Activated CD4-positive, alpha-beta memory T cell treated with anti-CD3 and anti-CD28 coated beads for 36 hours (primary cell): ENCODE measurements around the gene ABCB6. TPM values are rescaled to one million over a fixed set of nuclear protein-coding genes. Genes with fewer than 3 reads are reported as not detected.

Experiments used
- CTCF ChIA-PET: fragments of 350-600 bp; sonication (Branson Sonifier 250); formaldehyde crosslinking; loops from one replicate; lab custom pipeline; 2021; ENCODE audit warnings: antibody characterized with exemption, inconsistent platforms; lab: Charles Lee
- POLR2A ChIA-PET: fragments of 350-600 bp; sonication (Branson Sonifier 250); formaldehyde crosslinking; loops from one replicate; lab custom pipeline; 2021; ENCODE audit warnings: antibody characterized with exemption; lab: Charles Lee
- DNase-seq: peaks from one replicate; pipeline ENCODE4 v3.0.0-alpha.2; 2020
- H3K27ac Mint-ChIP-seq: one replicate; pipeline ENCODE4 v1.8.0; 2021; ENCODE audit warnings: mixed read lengths
- H3K27me3 Mint-ChIP-seq: one replicate; pipeline ENCODE4 v1.8.0; 2021; ENCODE audit warnings: mixed read lengths
- H3K36me3 Mint-ChIP-seq: one replicate; pipeline ENCODE4 v1.8.0; 2021; ENCODE audit warnings: mixed read lengths
- H3K4me1 Mint-ChIP-seq: one replicate; pipeline ENCODE4 v1.8.0; 2021; ENCODE audit warnings: low read depth, mixed read lengths
- H3K4me3 Mint-ChIP-seq: one replicate; pipeline ENCODE4 v1.8.0; 2021; ENCODE audit warnings: mild to moderate bottlenecking, mixed read lengths
- H3K9me3 Mint-ChIP-seq: one replicate; pipeline ENCODE4 v1.8.0; 2021; ENCODE audit warnings: mixed read lengths
- intact Hi-C: fragments of 100-400 bp; cut with micrococcal nuclease; formaldehyde crosslinking; loops from one replicate; pipeline ENCODE4 v1.15.1; 2023
- total RNA-seq, 2 experiments: library from RNA; stranded (reverse); gene quantifications; one replicate each; pipeline ENCODE4 v1.2.3, GENCODE V29; 2021

ABCB6 gene
- total RNA-seq, 2 experiments from 2014 or later, result 11.5 to 11.7 TPM

DNA sequence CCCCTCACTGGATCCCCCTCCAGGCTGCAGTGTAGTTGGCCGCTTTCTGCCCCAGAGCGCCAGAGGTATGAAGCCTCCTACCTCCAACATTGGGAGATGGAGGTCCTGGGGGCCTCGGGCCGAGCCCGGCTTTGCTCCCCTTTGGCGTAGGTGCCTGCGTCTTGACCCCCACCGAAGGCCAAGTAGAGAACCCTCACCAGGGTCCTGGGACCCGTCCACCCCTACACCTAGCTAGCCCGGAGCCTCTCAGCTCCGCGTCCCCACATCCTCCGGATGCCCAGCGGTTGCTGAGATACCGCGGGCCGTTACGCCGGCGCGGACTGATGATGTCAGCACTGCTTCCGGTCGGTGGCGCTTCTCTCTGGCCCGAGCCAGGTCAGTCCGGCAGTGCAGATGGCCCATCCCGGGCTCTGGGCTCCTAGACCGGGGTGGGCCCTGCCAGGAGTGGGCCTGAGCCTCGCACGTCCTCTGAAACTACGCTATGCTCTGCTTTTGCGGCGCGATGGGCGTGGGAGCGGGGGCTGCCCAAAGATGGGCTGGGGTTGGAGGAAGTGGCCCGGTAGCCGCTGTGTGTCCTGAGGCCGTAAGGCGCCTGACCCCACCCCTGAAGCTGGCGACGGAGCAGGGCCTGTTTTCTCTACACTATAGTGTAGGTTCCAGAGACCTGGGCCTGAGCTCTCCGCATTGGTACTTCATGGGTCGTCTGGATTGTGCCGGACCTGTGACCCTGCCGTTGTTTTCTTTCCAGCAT is 26.6 kb upstream of the ABCB6 start, which contains the start of the genes GLB1L and STK16:
TSS of gene GLB1L (minus strand) at position 297 of the 751 bp plus-strand sequence. CDS start 1,871 bp downstream, outside the sequence.
TSS of gene STK16 (plus strand) at position 332 of the 751 bp plus-strand sequence. CDS start 521 bp downstream, outside the sequence.
- POLR2A ChIA-PET, result interaction anchor here (0.7 to 2.6 kb wide), 10 partner anchors 8 to 69 kb away, joined by 3 to 43 read pairs (median 10); partner anchors contain the start of genes ANKZF1, ATG9A, CNPPD1 and DNAJB2
- CTCF ChIA-PET, result interaction anchor here (0.9 to 6.8 kb wide), 10 partner anchors 10 to 91 kb away, joined by 3 to 51 read pairs (median 4); partner anchors contain the start of genes ANKZF1, ATG9A, CNPPD1 and DNAJB2
- H3K9me3 Mint-ChIP-seq, result no peaks in the 10 kb centered on the region
- peak; percentile 95 for DNase-seq
- H3K36me3 Mint-ChIP-seq, result peaks cover 35% of the 10 kb centered on the region
- peak within 1 kb of the TSS; percentile 98 for H3K27ac Mint-ChIP-seq
- peak within 1 kb of the TSS; percentile 98 for H3K4me3 Mint-ChIP-seq
- intact Hi-C loops, result loop anchor here (1.0 to 5.0 kb wide), 4 partner anchors 8 to 848 kb away; partner anchors contain the start of genes ANKZF1, ATG9A, CTDSP1 and NHEJ1
- H3K27me3 Mint-ChIP-seq, result no peaks in the 10 kb centered on the region
- H3K4me1 Mint-ChIP-seq, result peaks cover 61% of the 10 kb centered on the region

DNA sequence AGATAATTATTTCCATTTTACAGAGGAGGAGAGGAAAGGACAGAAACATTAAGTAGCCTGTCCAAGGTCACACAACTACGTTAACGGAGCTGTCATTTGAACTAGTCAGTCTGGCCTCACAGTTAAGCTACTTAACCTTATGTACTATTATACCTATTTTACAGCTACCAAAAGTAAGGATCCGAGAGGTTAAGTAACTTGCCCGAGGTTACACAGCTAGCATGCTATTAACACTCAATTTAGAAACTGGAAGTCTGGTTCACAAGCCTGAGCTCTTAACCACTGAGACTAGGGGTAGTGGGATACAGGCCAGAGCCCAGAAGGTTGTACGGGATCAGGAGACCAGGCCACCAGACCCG is 26.0 kb upstream of the ABCB6 start:
- ChIA-PET POLR2A (interaction anchor here (1.0 to 2.6 kb wide), 9 partner anchors 10 to 69 kb away, joined by 3 to 43 read pairs (median 10); partner anchors contain the start of genes ANKZF1, ATG9A, CNPPD1 and DNAJB2), CTCF (interaction anchor here (1.0 to 6.8 kb wide), 8 partner anchors 10 to 90 kb away, joined by 3 to 51 read pairs (median 7); partner anchors contain the start of genes ANKZF1, ATG9A, CNPPD1 and DNAJB2)
- no peak for DNase-seq
- peak overlapping the region; percentile 98 for H3K4me3 Mint-ChIP-seq
- intact Hi-C loops, result loop anchor here (1.0 to 5.0 kb wide), 4 partner anchors 9 to 847 kb away; partner anchors contain the start of genes ANKZF1, ATG9A, CTDSP1 and NHEJ1
- H3K36me3 Mint-ChIP-seq, result peaks cover 29% of the 10 kb centered on the region
- peak overlapping the region; percentile 98 for H3K27ac Mint-ChIP-seq
- no peaks in the 10 kb centered on the region for H3K27me3 Mint-ChIP-seq
- H3K9me3 Mint-ChIP-seq, result no peaks in the 10 kb centered on the region
- H3K4me1 Mint-ChIP-seq, result peaks cover 56% of the 10 kb centered on the region

- ChIA-PET POLR2A (interaction anchor here (2.7 kb wide), 1 partner anchor 14 kb away, joined by 8 read pairs; the partner anchor contains the start of genes ANKZF1 and ATG9A), CTCF (interaction anchor here (6.8 kb wide), 1 partner anchor 52 kb away, joined by 51 read pairs; no protein-coding TSS in a partner anchor)
- H3K4me3 Mint-ChIP-seq, result peak overlapping the region; percentile 59
- peaks cover 41% of the 10 kb centered on the region for H3K4me1 Mint-ChIP-seq
- H3K9me3 Mint-ChIP-seq, result no peaks in the 10 kb centered on the region
- no peak for DNase-seq
- no peaks in the 10 kb centered on the region for H3K27me3 Mint-ChIP-seq
- peaks cover 16% of the 10 kb centered on the region for H3K36me3 Mint-ChIP-seq
- H3K27ac Mint-ChIP-seq, result no peak overlapping the region
- intact Hi-C loops, result no loop called here
These were observed 24.6 kb upstream of the ABCB6 start for GRCh38 chr2:219243291-219243761.

GRCh38 chr2:219234331-219234730 is 15.6 kb upstream of the ABCB6 start:
- ChIA-PET POLR2A (no interaction called here), CTCF (interaction anchor here (1.3 to 1.4 kb wide), 3 partner anchors 43 to 62 kb away, joined by 3 to 6 read pairs (median 3); no protein-coding TSS in a partner anchor)
- no peak for DNase-seq
- Mint-ChIP-seq H3K4me3 (no peak overlapping the region), H3K27ac (no peak overlapping the region), H3K36me3 (peaks cover 64% of the 10 kb centered on the region), H3K4me1 (peaks cover 36% of the 10 kb centered on the region), H3K27me3 (no peaks in the 10 kb centered on the region), H3K9me3 (no peaks in the 10 kb centered on the region)
- intact Hi-C loops, result no loop called here

DNA sequence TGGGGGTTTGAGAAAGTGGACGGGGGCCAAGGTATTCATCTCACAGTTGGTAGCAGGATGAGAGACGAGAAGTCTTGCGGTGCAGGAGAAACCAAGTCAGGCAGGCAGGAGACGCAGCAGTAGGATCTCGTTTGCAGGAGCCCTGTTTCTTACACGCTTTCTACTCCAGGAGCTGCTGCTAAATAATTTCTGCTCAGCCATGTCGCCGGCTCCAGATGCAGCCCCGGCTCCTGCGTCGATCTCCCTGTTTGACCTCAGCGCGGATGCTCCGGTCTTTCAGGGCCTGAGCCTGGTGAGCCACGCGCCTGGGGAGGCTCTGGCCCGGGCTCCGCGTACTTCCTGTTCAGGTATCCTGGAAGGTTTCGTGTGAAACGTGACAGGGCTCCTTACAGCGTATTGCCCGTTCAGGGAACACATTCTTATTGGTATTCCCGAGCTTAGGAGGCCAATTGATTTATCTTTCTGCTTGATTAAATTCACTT is 11.3 kb upstream of the ABCB6 start:
- intact Hi-C loops, result no loop called here
- Mint-ChIP-seq H3K36me3 (peaks cover 53% of the 10 kb centered on the region), H3K4me1 (peaks cover 53% of the 10 kb centered on the region), H3K27me3 (no peaks in the 10 kb centered on the region), H3K4me3 (peak overlapping the region; percentile 95), H3K9me3 (no peaks in the 10 kb centered on the region), H3K27ac (peak overlapping the region; percentile 99)
- CTCF ChIA-PET, result interaction anchor here (0.8 to 5.5 kb wide), 14 partner anchors 10 to 200 kb away, joined by 3 to 38 read pairs (median 6); partner anchors contain the start of genes ABCB6, DNAJB2, GLB1L and STK16
- DNase-seq, result peak; percentile 70
- POLR2A ChIA-PET, result interaction anchor here (0.9 to 3.3 kb wide), 16 partner anchors 9 to 334 kb away, joined by 3 to 75 read pairs (median 12); partner anchors contain the start of genes ABCB6, CNPPD1, DNAJB2 and GLB1L

GRCh38 chr2:219229305-219230058 is 10.7 kb upstream of the ABCB6 start, which contains the start of the genes ANKZF1 and ATG9A:
Gene ANKZF1, plus strand, starts transcription at chr2:219229806. Its CDS starts 452 bp downstream, at chr2:219230258.
Gene ATG9A, minus strand, starts transcription at chr2:219229636. Its CDS starts 1,612 bp downstream, at chr2:219228024.
- Mint-ChIP-seq H3K36me3 (peaks cover 56% of the 10 kb centered on the region), H3K4me3 (peak within 1 kb of the TSS; percentile 95), H3K27ac (peak within 1 kb of the TSS; percentile 99), H3K9me3 (no peaks in the 10 kb centered on the region), H3K27me3 (no peaks in the 10 kb centered on the region), H3K4me1 (peaks cover 50% of the 10 kb centered on the region)
- ChIA-PET CTCF (interaction anchor here (0.7 to 5.5 kb wide), 16 partner anchors 10 to 200 kb away, joined by 3 to 38 read pairs (median 6); partner anchors contain the start of genes ABCB6, DNAJB2, GLB1L and STK16), POLR2A (interaction anchor here (0.9 to 3.3 kb wide), 15 partner anchors 8 to 333 kb away, joined by 4 to 75 read pairs (median 13); partner anchors contain the start of genes ABCB6, CNPPD1, DNAJB2 and GLB1L)
- intact Hi-C loops, result loop anchor here (1.0 kb wide), 8 partner anchors 10 to 159 kb away; partner anchors contain the start of genes DNAJB2, GLB1L, STK16 and ZFAND2B
- peak; percentile 99 for DNase-seq

DNA sequence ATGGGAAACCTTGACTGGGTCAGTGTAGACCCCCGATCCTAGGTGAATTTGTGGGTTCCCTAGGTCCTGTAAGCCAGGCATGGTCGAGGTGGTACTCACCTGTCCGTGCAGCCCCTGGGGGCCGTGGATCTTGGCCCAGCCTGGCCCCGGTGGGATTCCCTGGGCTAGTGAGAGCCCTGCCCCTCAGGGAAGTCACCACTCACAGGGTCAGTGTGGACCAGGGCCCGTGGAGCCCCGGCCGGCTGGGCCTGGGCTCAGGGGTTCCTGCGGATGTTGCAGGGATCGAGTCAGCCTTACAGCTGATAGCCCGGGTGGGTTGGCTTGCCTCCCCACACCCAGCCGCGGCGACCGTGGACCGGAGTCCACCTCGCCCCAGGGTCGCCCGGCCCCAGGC is 10.2 kb upstream of the ABCB6 start:
- no peak for DNase-seq
- intact Hi-C loops, result loop anchor here (1.0 kb wide), 8 partner anchors 10 to 159 kb away; partner anchors contain the start of genes DNAJB2, GLB1L, STK16 and ZFAND2B

GRCh38 chr2:219228041-219228910 is 9.5 kb upstream of the ABCB6 start:
- intact Hi-C loops, result no loop called here
- no peaks in the 10 kb centered on the region for H3K27me3 Mint-ChIP-seq
- CTCF ChIA-PET, result interaction anchor here (0.7 to 5.5 kb wide), 8 partner anchors 8 to 172 kb away, joined by 3 to 38 read pairs (median 7); partner anchors contain the start of genes ABCB6, DNAJB2, GLB1L and STK16
- POLR2A ChIA-PET, result interaction anchor here (0.9 to 3.3 kb wide), 12 partner anchors 10 to 332 kb away, joined by 4 to 75 read pairs (median 14); partner anchors contain the start of genes ABCB6, CNPPD1, DNAJB2 and GLB1L
- peaks cover 42% of the 10 kb centered on the region for H3K4me1 Mint-ChIP-seq
- H3K4me3 Mint-ChIP-seq, result peak overlapping the region; percentile 95
- peaks cover 55% of the 10 kb centered on the region for H3K36me3 Mint-ChIP-seq
- peak overlapping the region; percentile 49 for H3K27ac Mint-ChIP-seq
- no peak for DNase-seq
- H3K9me3 Mint-ChIP-seq, result no peaks in the 10 kb centered on the region

More for the DNA sequence above, 10.2 kb upstream of the ABCB6 start:
- Mint-ChIP-seq H3K36me3 (peaks cover 55% of the 10 kb centered on the region), H3K27ac (peak overlapping the region; percentile 49), H3K9me3 (no peaks in the 10 kb centered on the region), H3K4me3 (peak overlapping the region; percentile 95), H3K4me1 (peaks cover 48% of the 10 kb centered on the region), H3K27me3 (no peaks in the 10 kb centered on the region)
- ChIA-PET CTCF (interaction anchor here (1.0 to 5.5 kb wide), 14 partner anchors 9 to 199 kb away, joined by 3 to 38 read pairs (median 6); partner anchors contain the start of genes ABCB6, DNAJB2, GLB1L and STK16), POLR2A (interaction anchor here (0.9 to 3.3 kb wide), 14 partner anchors 10 to 332 kb away, joined by 4 to 75 read pairs (median 13); partner anchors contain the start of genes ABCB6, CNPPD1, DNAJB2 and GLB1L)

GRCh38 chr2:219225350-219225749 is 6.6 kb upstream of the ABCB6 start:
- peaks cover 50% of the 10 kb centered on the region for H3K36me3 Mint-ChIP-seq
- H3K9me3 Mint-ChIP-seq, result no peaks in the 10 kb centered on the region
- H3K4me3 Mint-ChIP-seq, result no peak overlapping the region
- DNase-seq, result no peak
- POLR2A ChIA-PET, result no interaction called here
- H3K27me3 Mint-ChIP-seq, result no peaks in the 10 kb centered on the region
- no peak overlapping the region for H3K27ac Mint-ChIP-seq
- intact Hi-C loops, result no loop called here
- H3K4me1 Mint-ChIP-seq, result peaks cover 18% of the 10 kb centered on the region
- CTCF ChIA-PET, result interaction anchor here (1.2 to 5.5 kb wide), 2 partner anchors 54 to 70 kb away, joined by 3 to 38 read pairs; no protein-coding TSS in a partner anchor
